OCI-LY7 (cell line): ENCODE results near the gene MEGF8. TPM values are rescaled to one million over a fixed set of nuclear protein-coding genes. Genes with fewer than 3 reads are reported as not detected.

Source experiments
- BruUV-seq: library from RNA; stranded (reverse); fragments of 400-500 nt; replicated peaks from 2 replicates; lab custom pipeline; 2021; lab: Mats Ljungman, UMichigan
- CTCF ChIA-PET: fragments of 300-600 bp; sonication (Branson Sonifier 250); formaldehyde crosslinking; loops from one replicate; lab custom pipeline; 2022; ENCODE audit warnings: antibody characterized with exemption; ENCODE audit not compliant: unreplicated experiment; lab: Charles Lee
- POLR2A ChIA-PET: fragments of 300-600 bp; sonication (Branson Sonifier 250); formaldehyde crosslinking; loops from one replicate; lab custom pipeline; 2022; ENCODE audit warnings: antibody characterized with exemption; lab: Charles Lee
- DNase-seq: peaks from one replicate; pipeline ENCODE4 v3.0.0-alpha.2; 2015; ENCODE audit warnings: low spot score
- H2AFZ ChIP-seq: fragments of 200-600 bp; sonication (generic), shearing (Covaris generic); 2 replicates; pipeline ENCODE4 v1.6.1; 2014; ENCODE audit warnings: mild to moderate bottlenecking, antibody characterized with exemption, low read length, moderate library complexity
- H3K27ac ChIP-seq: fragments of 200-600 bp; sonication (generic); 2 replicates; pipeline ENCODE4 v1.5.1; 2014; ENCODE audit warnings: mixed run types, low read depth, mild to moderate bottlenecking, moderate library complexity, low read length, inconsistent platforms; ENCODE audit not compliant: poor library complexity, severe bottlenecking
- H3K36me3 ChIP-seq: fragments of 200-600 bp; sonication (generic); 2 replicates; pipeline ENCODE4 v1.6.1; 2014; ENCODE audit warnings: mild to moderate bottlenecking, antibody characterized with exemption, low read length, moderate library complexity, mixed read lengths; ENCODE audit not compliant: insufficient read depth
- H3K4me1 ChIP-seq: fragments of 200-600 bp; sonication (generic); 2 replicates; pipeline ENCODE4 v1.5.1; 2014; ENCODE audit warnings: mild to moderate bottlenecking, low read length; ENCODE audit not compliant: insufficient read depth, poor library complexity, severe bottlenecking
- H3K4me2 ChIP-seq: fragments of 200-600 bp; sonication (generic); 2 replicates; pipeline ENCODE4 v1.6.1; 2014; ENCODE audit warnings: mild to moderate bottlenecking, low read length
- H3K4me3 ChIP-seq: fragments of 200-600 bp; sonication (generic); 2 replicates; pipeline ENCODE4 v1.5.1; 2014; ENCODE audit warnings: mild to moderate bottlenecking, low read depth, low read length; ENCODE audit not compliant: poor library complexity, severe bottlenecking
- H3K79me2 ChIP-seq: fragments of 200-600 bp; sonication (generic); 2 replicates; pipeline ENCODE4 v1.6.1; 2016; ENCODE audit warnings: low read depth, mild to moderate bottlenecking, low read length, moderate library complexity, mixed read lengths; ENCODE audit not compliant: insufficient read depth
- H3K9me2 ChIP-seq: fragments of 200-600 bp; sonication (generic); 2 replicates; pipeline ENCODE4 v1.6.1; 2016; ENCODE audit warnings: mild to moderate bottlenecking, low read length, mixed read lengths; ENCODE audit not compliant: insufficient read depth
- H3K9me3 ChIP-seq: fragments of 200-600 bp; sonication (generic); 2 replicates; pipeline ENCODE4 v1.6.1; 2014; ENCODE audit warnings: mild to moderate bottlenecking, mixed run types, low read length, mixed read lengths
- H4K20me1 ChIP-seq: fragments of 200-600 bp; sonication (generic); 2 replicates; pipeline ENCODE4 v1.6.1; 2014; ENCODE audit warnings: mild to moderate bottlenecking, antibody characterized with exemption, low read length, moderate library complexity, mixed read lengths; ENCODE audit not compliant: insufficient read depth
- EZH2phosphoT487 ChIP-seq: fragments of 200-600 bp; sonication (generic); IDR thresholded peaks from 2 replicates; pipeline ENCODE4 v1.6.1; 2018; ENCODE audit warnings: low read depth, borderline replicate concordance, mild to moderate bottlenecking, mixed run types, antibody characterized with exemption, low read length, moderate library complexity, mixed read lengths
- intact Hi-C: fragments of 100-400 bp; cut with micrococcal nuclease; formaldehyde crosslinking; loops from one replicate; pipeline ENCODE4 v1.10.0; 2022; ENCODE audit not compliant: unreplicated experiment
- total RNA-seq, 2 experiments: library from RNA; depleted of rRNA in 1 of 2; stranded (reverse); fragments of >200 nt in 1 of 2; shearing (Covaris generic) in 1 of 2; gene quantifications; 2 replicates each; pipeline ENCODE4 v1.2.3, GENCODE V29; 2014 to 2022
- TF ChIP-seq, protein P1 (sequence below): fragments of 200-600 bp; sonication (generic); conservative IDR thresholded peaks from 2 replicates; pipeline ENCODE4 v1.5.1; 2014; ENCODE audit warnings: mild to moderate bottlenecking, antibody characterized with exemption, low read length, moderate library complexity, mixed read lengths

Gene MEGF8
- total RNA-seq, 2 experiments from 2014 or later: 10.5 to 14.7 TPM

DNA sequence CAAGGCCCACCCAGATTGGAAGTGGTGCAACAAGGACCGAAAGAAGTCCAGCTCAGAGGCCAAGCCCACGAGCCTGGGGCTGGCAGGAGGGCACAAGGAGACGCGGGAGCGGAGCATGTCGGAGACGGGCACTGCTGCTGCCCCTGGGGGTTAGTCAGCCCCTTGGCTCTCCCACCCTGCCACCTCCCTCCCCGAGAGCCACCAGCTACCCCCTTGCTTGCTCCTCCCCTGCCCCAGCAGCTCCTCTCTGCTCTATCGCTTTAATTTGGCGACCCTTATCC is 37.7 kb upstream of the MEGF8 start:
- H3K36me3 ChIP-seq: peaks cover 62% of the 10 kb centered on the region
- POLR2A ChIA-PET: no interaction called here

DNA sequence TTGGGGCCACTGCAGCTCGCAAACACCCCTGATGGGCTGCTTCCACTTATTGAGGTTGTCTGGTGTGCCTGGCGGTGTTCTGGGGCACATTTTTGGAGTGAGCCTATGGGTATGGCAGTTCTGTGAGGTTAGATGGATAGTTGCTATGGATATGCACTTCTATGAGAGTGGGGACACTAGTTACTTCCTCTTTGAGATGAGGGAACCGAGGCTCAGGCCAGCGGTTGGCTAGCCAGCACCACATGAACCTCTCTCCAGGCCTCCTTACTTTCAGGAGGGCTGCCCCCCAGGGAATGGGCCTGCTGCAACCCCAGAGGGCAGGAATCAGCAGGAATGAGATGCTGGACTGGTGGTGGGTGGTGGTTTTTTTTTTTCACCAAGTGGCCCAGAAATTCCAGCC is 37.0 kb upstream of the MEGF8 start:
- H4K20me1 ChIP-seq: peaks cover 10% of the 10 kb centered on the region; the same call in 1 of the 2 replicates
- H3K9me2 ChIP-seq: no peaks in the 10 kb centered on the region
- BruUV-seq: no TSS peak
- H2AFZ ChIP-seq: no peak overlapping the region
- H3K79me2 ChIP-seq: peaks cover 17% of the 10 kb centered on the region
- no peaks in the 10 kb centered on the region for H3K9me3 ChIP-seq
- ChIA-PET POLR2A (no interaction called here), CTCF (no interaction called here)
- no peak overlapping the region for H3K4me2 ChIP-seq
- intact Hi-C loops: loop anchor here (10.0 kb wide), 1 partner anchor 424 kb away; the partner anchor contains the start of gene RPS19
- no peak for DNase-seq
- peaks cover 68% of the 10 kb centered on the region for H3K36me3 ChIP-seq
- H3K4me1 ChIP-seq: peaks cover 22% of the 10 kb centered on the region
- no peak overlapping the region for H3K4me3 ChIP-seq
- TF ChIP-seq EZH2phosphoT487: no peak
- TF ChIP-seq, protein P1, sequence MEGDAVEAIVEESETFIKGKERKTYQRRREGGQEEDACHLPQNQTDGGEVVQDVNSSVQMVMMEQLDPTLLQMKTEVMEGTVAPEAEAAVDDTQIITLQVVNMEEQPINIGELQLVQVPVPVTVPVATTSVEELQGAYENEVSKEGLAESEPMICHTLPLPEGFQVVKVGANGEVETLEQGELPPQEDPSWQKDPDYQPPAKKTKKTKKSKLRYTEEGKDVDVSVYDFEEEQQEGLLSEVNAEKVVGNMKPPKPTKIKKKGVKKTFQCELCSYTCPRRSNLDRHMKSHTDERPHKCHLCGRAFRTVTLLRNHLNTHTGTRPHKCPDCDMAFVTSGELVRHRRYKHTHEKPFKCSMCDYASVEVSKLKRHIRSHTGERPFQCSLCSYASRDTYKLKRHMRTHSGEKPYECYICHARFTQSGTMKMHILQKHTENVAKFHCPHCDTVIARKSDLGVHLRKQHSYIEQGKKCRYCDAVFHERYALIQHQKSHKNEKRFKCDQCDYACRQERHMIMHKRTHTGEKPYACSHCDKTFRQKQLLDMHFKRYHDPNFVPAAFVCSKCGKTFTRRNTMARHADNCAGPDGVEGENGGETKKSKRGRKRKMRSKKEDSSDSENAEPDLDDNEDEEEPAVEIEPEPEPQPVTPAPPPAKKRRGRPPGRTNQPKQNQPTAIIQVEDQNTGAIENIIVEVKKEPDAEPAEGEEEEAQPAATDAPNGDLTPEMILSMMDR: no peak
- no peak overlapping the region for H3K27ac ChIP-seq

More for the DNA sequence above, 37.7 kb upstream of the MEGF8 start:
- H3K4me1 ChIP-seq: peaks cover 28% of the 10 kb centered on the region
- DNase-seq: no peak
- H3K9me2 ChIP-seq: no peaks in the 10 kb centered on the region
- CTCF ChIA-PET: no interaction called here
- TF ChIP-seq, protein P1: no peak
- no peak for TF ChIP-seq EZH2phosphoT487
- peaks cover 17% of the 10 kb centered on the region for H3K79me2 ChIP-seq
- intact Hi-C loops: loop anchor here (10.0 kb wide), 1 partner anchor 423 kb away; the partner anchor contains the start of gene RPS19
- no peak overlapping the region for H3K4me2 ChIP-seq
- H4K20me1 ChIP-seq: peaks cover 10% of the 10 kb centered on the region; the same call in 1 of the 2 replicates
- H2AFZ ChIP-seq: no peak overlapping the region
- no peaks in the 10 kb centered on the region for H3K9me3 ChIP-seq
- no TSS peak for BruUV-seq
- no peak overlapping the region for H3K27ac ChIP-seq
- H3K4me3 ChIP-seq: no peak overlapping the region

DNA sequence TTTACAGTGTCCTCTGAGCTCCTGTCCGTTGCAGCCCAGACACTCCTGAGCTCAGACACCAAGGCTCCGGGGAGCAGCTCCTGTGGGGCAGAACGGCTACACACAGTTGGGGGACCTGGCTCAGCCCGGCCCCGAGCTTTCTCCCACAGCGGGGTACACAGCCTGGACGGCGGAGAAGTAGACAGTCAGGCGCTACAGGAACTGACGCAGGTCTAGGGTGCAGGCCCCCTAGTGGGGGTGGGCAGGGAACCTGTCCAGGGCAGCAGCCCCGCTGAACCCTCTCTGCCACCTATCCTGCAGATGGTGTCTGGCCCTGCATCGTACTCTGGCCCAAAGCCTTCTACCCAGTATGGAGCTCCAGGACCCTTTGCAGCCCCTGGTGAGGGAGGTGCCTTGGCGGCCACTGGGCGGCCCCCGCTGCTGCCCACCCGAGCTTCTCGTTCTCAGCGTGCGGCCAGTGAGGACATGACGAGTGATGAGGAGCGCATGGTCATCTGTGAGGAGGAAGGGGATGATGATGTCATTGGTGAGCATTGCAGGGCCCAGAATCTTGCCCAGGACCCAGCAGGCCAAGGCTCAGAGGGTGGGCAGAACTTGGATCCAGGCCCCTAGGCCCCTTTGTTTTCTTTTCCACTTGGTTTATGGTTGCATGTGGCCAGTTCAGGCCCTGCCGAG is 36.4 kb upstream of the MEGF8 start:
- Histone ChIP-seq H3K9me2 (no peaks in the 10 kb centered on the region), H3K4me2 (no peak overlapping the region), H3K79me2 (peaks cover 17% of the 10 kb centered on the region), H3K9me3 (no peaks in the 10 kb centered on the region), H3K36me3 (peaks cover 74% of the 10 kb centered on the region), H3K4me1 (peaks cover 21% of the 10 kb centered on the region), H3K27ac (no peak overlapping the region), H4K20me1 (peaks cover 10% of the 10 kb centered on the region; the same call in 1 of the 2 replicates), H2AFZ (no peak overlapping the region), H3K4me3 (no peak overlapping the region)
- BruUV-seq: no TSS peak
- intact Hi-C loops: loop anchor here (10.0 kb wide), 1 partner anchor 424 kb away; the partner anchor contains the start of gene RPS19
- TF ChIP-seq, protein P1: no peak
- TF ChIP-seq EZH2phosphoT487: no peak
- DNase-seq: no peak
- CTCF ChIA-PET: no interaction called here
- POLR2A ChIA-PET: no interaction called here
